GM23338 (cell line): ENCODE measurements around the gene CERT1. TPM values are rescaled to one million over a fixed set of nuclear protein-coding genes. Genes with fewer than 3 reads are reported as not detected.

Experiments used
- ATAC-seq: fragments of 200-7000 bp; cut with Tn5 transposase; 3 replicates; pipeline ENCODE4 v1.9.1; 2020
- DNase-seq: peaks from one replicate; pipeline ENCODE4 v3.0.0-alpha.2; 2015; ENCODE audit warnings: low spot score
- H2AFZ ChIP-seq: fragments of 200-600 bp; sonication (generic); 2 replicates; pipeline ENCODE4 v1.8.0; 2016; ENCODE audit warnings: antibody characterized with exemption, mild to moderate bottlenecking, moderate library complexity
- H3F3A ChIP-seq: fragments of 200-600 bp; sonication (generic); replicated peaks from 2 replicates; pipeline ENCODE4 v1.8.0; 2017; ENCODE audit warnings: antibody characterized with exemption, mixed run types, low read depth
- H3K27ac ChIP-seq: fragments of 200-600 bp; sonication (generic); 2 replicates; pipeline ENCODE4 v1.6.1; 2016; ENCODE audit warnings: low read depth
- H3K27me3 ChIP-seq: fragments of 200-600 bp; sonication (generic); 2 replicates; pipeline ENCODE4 v1.8.0; 2016; ENCODE audit warnings: mild to moderate bottlenecking, mixed run types, moderate library complexity; ENCODE audit not compliant: insufficient read depth
- H3K36me3 ChIP-seq: fragments of 200-600 bp; sonication (generic); 2 replicates; pipeline ENCODE4 v1.8.0; 2016; ENCODE audit warnings: mild to moderate bottlenecking; ENCODE audit not compliant: insufficient read depth
- H3K4me1 ChIP-seq: fragments of 200-600 bp; sonication (generic); 2 replicates; pipeline ENCODE4 v1.8.0; 2016; ENCODE audit warnings: mild to moderate bottlenecking, moderate library complexity; ENCODE audit not compliant: insufficient read depth
- H3K4me2 ChIP-seq: fragments of 200-600 bp; sonication (generic); 2 replicates; pipeline ENCODE4 v1.7.1; 2017; ENCODE audit warnings: mixed run types
- H3K4me3 ChIP-seq: fragments of 200-600 bp; sonication (generic); 2 replicates; pipeline ENCODE4 v1.6.1; 2016; ENCODE audit warnings: mixed run types
- H3K79me2 ChIP-seq: fragments of 200-600 bp; sonication (generic); replicated peaks from 2 replicates; pipeline ENCODE4 v1.8.0; 2017; ENCODE audit warnings: mild to moderate bottlenecking; ENCODE audit not compliant: insufficient read depth
- H3K9me2 ChIP-seq: fragments of 200-600 bp; sonication (generic); 2 replicates; pipeline ENCODE4 v1.8.0; 2017; ENCODE audit not compliant: insufficient read depth
- H4K20me1 ChIP-seq: fragments of 200-600 bp; sonication (generic); replicated peaks from 2 replicates; pipeline ENCODE4 v1.8.0; 2017; ENCODE audit warnings: mild to moderate bottlenecking; ENCODE audit not compliant: insufficient read depth
- H3K27ac Mint-ChIP-seq: 2 replicates; pipeline ENCODE4 v1.8.0; 2020; ENCODE audit warnings: inconsistent platforms, mild to moderate bottlenecking, moderate library complexity, mixed read lengths
- H3K27me3 Mint-ChIP-seq: 3 replicates; pipeline ENCODE4 v1.8.0; 2022; ENCODE audit warnings: low read depth, mild to moderate bottlenecking, moderate library complexity, mixed read lengths, inconsistent platforms; ENCODE audit not compliant: insufficient read depth, poor library complexity
- H3K36me3 Mint-ChIP-seq: 3 replicates; pipeline ENCODE4 v1.8.0; 2021; ENCODE audit warnings: low read depth, mild to moderate bottlenecking, inconsistent platforms, moderate library complexity, mixed read lengths
- H3K4me1 Mint-ChIP-seq: 3 replicates; pipeline ENCODE4 v1.8.0; 2020; ENCODE audit warnings: mild to moderate bottlenecking, inconsistent platforms, mixed read lengths
- H3K4me3 Mint-ChIP-seq: 3 replicates; pipeline ENCODE4 v1.8.0; 2021; ENCODE audit warnings: moderate library complexity, mild to moderate bottlenecking, inconsistent platforms, mixed read lengths
- H3K9me3 Mint-ChIP-seq: 3 replicates; pipeline ENCODE4 v1.8.0; 2020; ENCODE audit warnings: moderate library complexity, mild to moderate bottlenecking, inconsistent platforms, mixed read lengths
- CREB1 ChIP-seq: fragments of 250-450 bp; sonication (Bioruptor Pico); IDR thresholded peaks from 2 replicates; pipeline ENCODE4 v1.5.0; 2020; ENCODE audit warnings: low read depth, mild to moderate bottlenecking, moderate library complexity
- CTCF ChIP-seq, 2 experiments: fragments of 200-600 bp in 1 of 2; sonication (generic) in 1 of 2; conservative IDR thresholded peaks; 2 replicates each; pipeline versions ENCODE4 v1.5.1 to v1.6.1; 2016 to 2017; ENCODE audit warnings: antibody characterized with exemption in 2 of 2, low read depth in 2 of 2, mild to moderate bottlenecking in 2 of 2, moderate library complexity in 1 of 2
- ETS1 ChIP-seq: IDR thresholded peaks from 2 replicates; pipeline ENCODE4 v1.6.1; 2016; ENCODE audit warnings: antibody characterized with exemption
- EZH2 ChIP-seq: fragments of 200-600 bp; sonication (generic); IDR thresholded peaks from one replicate; pipeline ENCODE4 v1.8.0; 2017; ENCODE audit warnings: antibody characterized with exemption, mild to moderate bottlenecking, low read depth; ENCODE audit not compliant: unreplicated experiment
- JUNB ChIP-seq: IDR thresholded peaks from one replicate; pipeline ENCODE4 v1.6.1; 2016; ENCODE audit warnings: antibody characterized with exemption; ENCODE audit not compliant: unreplicated experiment
- NANOG ChIP-seq: IDR thresholded peaks from 2 replicates; pipeline ENCODE4 v1.6.1; 2016; ENCODE audit warnings: antibody characterized with exemption, borderline replicate concordance
- POLR2AphosphoS5 ChIP-seq: IDR thresholded peaks from 2 replicates; pipeline ENCODE4 v1.6.1; 2016; ENCODE audit warnings: antibody characterized with exemption, low read depth
- REST ChIP-seq: IDR thresholded peaks from one replicate; pipeline ENCODE4 v1.6.1; 2018; ENCODE audit warnings: antibody characterized with exemption; ENCODE audit not compliant: unreplicated experiment
- STAT1 ChIP-seq: IDR thresholded peaks from one replicate; pipeline ENCODE4 v1.6.1; 2016; ENCODE audit warnings: antibody characterized with exemption; ENCODE audit not compliant: unreplicated experiment
- ZNF114 ChIP-seq: fragments of 250-450 bp; sonication (Bioruptor Pico); IDR thresholded peaks from 2 replicates; pipeline ENCODE4 v1.5.0; 2020; ENCODE audit warnings: mild to moderate bottlenecking, moderate library complexity
- ZNF331 ChIP-seq: fragments of 250-450 bp; sonication (Bioruptor Pico); IDR thresholded peaks from 2 replicates; pipeline ENCODE4 v1.5.0; 2020; ENCODE audit warnings: low read depth, mild to moderate bottlenecking, moderate library complexity
- polyA plus RNA-seq: library from polyadenylated mRNA; unstranded; fragments of >200 nt; fragmentation: Nextera tagmentation; extraction: Ambion mirVana; gene quantifications from 2 replicates; pipeline ENCODE4 v1.2.1, GENCODE V29; 2016
- total RNA-seq: library from RNA; depleted of rRNA; stranded (reverse); fragments of >200 nt; shearing (Covaris generic); gene quantifications from 2 replicates; pipeline ENCODE4 v1.2.3, GENCODE V29; 2014

The CERT1 gene
- total and polyA plus RNA-seq, 2 experiments from 2014 or later, result 36.5 to 40.7 TPM

- TF ChIP-seq ETS1, result no peak
- no peak for TF ChIP-seq EZH2
- TF ChIP-seq ZNF331 (CRISPR knock-in tag), result no peak
- no peak for TF ChIP-seq CREB1 (CRISPR knock-in tag)
- no peak for TF ChIP-seq NANOG
- no peak for TF ChIP-seq CTCF (conservative IDR thresholded peaks at IDR 0.05; ENCODE audit: low read depth in 2 of 2)
- no peak for TF ChIP-seq POLR2AphosphoS5
- no peak for TF ChIP-seq STAT1
Measured at GRCh38 chr5:75387806-75388205, 123.6 kb downstream of the CERT1 start (continued).

DNA sequence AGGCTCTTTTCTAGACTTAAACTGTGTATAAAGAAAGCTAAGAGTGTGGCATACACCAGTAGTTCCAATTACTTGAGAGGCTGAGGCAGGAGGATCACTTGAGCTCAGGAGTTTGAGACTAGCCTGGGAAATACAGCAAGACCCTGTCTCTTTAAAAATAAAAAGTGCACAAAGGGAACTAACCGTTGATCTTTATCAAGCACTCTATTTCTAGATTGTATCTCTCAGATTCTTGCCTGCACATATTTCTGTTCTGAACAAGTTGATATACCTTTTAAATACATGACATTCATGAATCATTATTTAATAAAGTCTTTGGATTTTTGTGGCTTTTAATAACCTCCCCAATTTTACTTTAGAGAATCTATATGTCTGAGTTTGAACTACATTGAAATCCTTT lies 127.2 kb downstream of the CERT1 start:
- H3K9me2 ChIP-seq, result no peaks in the 10 kb centered on the region
- H3K4me3 ChIP-seq, result no peak overlapping the region
- H3K36me3 ChIP-seq, result peaks cover under 1% of the 10 kb centered on the region; the same call in 1 of the 2 replicates
- H3F3A ChIP-seq, result no peaks in the 10 kb centered on the region
- no peak overlapping the region for H3K27ac ChIP-seq
- H4K20me1 ChIP-seq, result no peaks in the 10 kb centered on the region
- no peaks in the 10 kb centered on the region for H3K27me3 ChIP-seq
- H3K4me1 ChIP-seq, result no peaks in the 10 kb centered on the region
- TF ChIP-seq CREB1 (CRISPR knock-in tag) (no peak), ZNF114 (no peak), ETS1 (no peak), NANOG (no peak), EZH2 (no peak), ZNF331 (CRISPR knock-in tag) (no peak)
- Mint-ChIP-seq H3K4me1 (no peaks in the 10 kb centered on the region), H3K27ac (no peak overlapping the region), H3K27me3 (peaks cover 2% of the 10 kb centered on the region), H3K9me3 (no peaks in the 10 kb centered on the region), H3K4me3 (no peak overlapping the region), H3K36me3 (peaks cover 7% of the 10 kb centered on the region; the same call in 1 of the 3 replicates)
- DNase-seq, result no peak
- no peak overlapping the region for H3K4me2 ChIP-seq
- no peak overlapping the region for H2AFZ ChIP-seq
- no peak for ATAC-seq
- no peaks in the 10 kb centered on the region for H3K79me2 ChIP-seq

DNA sequence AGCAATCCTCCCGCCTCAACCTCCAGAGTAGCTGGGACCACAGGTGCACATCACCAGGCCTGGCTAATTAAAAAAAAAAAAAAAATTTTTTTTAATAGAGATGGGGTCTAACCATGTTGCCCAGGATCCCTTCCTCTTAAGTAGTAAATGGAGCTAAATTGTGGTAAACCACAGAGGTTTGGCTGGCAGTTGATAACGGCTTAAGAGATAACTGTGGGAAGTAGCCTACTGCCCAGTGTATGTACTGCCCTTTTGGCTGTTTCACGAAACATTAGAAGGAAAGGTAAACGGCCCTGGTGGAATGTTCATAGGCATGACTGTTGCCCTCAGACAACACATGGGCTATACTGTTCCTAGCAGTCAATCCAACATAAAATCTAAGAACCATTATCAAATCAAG lies 130.0 kb downstream of the CERT1 start:
- Histone ChIP-seq H3K36me3 (no peaks in the 10 kb centered on the region; the same call in 1 of the 2 replicates), H3F3A (no peaks in the 10 kb centered on the region), H3K4me3 (no peak overlapping the region), H3K79me2 (no peaks in the 10 kb centered on the region), H3K27me3 (no peaks in the 10 kb centered on the region), H3K9me2 (no peaks in the 10 kb centered on the region), H2AFZ (no peak overlapping the region), H3K4me2 (no peak overlapping the region), H3K27ac (no peak overlapping the region), H4K20me1 (no peaks in the 10 kb centered on the region), H3K4me1 (no peaks in the 10 kb centered on the region)
- no peaks in the 10 kb centered on the region for H3K27me3 Mint-ChIP-seq
- no peaks in the 10 kb centered on the region for H3K9me3 Mint-ChIP-seq
- ATAC-seq (no peak), DNase-seq (no peak)
- no peak overlapping the region for H3K4me3 Mint-ChIP-seq
- no peak overlapping the region for H3K27ac Mint-ChIP-seq
- no peaks in the 10 kb centered on the region for H3K4me1 Mint-ChIP-seq
- peaks cover 4% of the 10 kb centered on the region; the same call in 1 of the 3 replicates for H3K36me3 Mint-ChIP-seq
- no peak for TF ChIP-seq REST
- no peak for TF ChIP-seq STAT1
- no peak for TF ChIP-seq CTCF (conservative IDR thresholded peaks at IDR 0.05; ENCODE audit: low read depth in 2 of 2)
- TF ChIP-seq JUNB, result no peak
- no peak for TF ChIP-seq CREB1 (CRISPR knock-in tag)
- TF ChIP-seq EZH2, result no peak
